H54 (cell line): Measurements from ENCODE around the gene SYNJ1.
A peak's percentile ranks its signal among the peaks of the same experiment; 100 is the strongest.
"Not testable (repeated sequence)": the region's sequence is repeated elsewhere in the genome, so short reads cannot be mapped to it uniquely, and the experiment has no call there.

Source experiments
- DNase-seq: peaks from one replicate; pipeline ENCODE4 v3.0.0; 2011; ENCODE audit warnings: low spot score, mixed read lengths; ENCODE audit not compliant: insufficient read length
- FAIRE-seq: peaks from 3 replicates; lab custom pipeline; 2011; peaks lifted over from hg19 to GRCh38; lab: Jason Lieb, UNC
- POLR2A ChIP-seq: IDR thresholded peaks from 2 replicates; pipeline ENCODE4 v1.6.1; 2011; ENCODE audit warnings: low read depth, mild to moderate bottlenecking, low read length

Gene SYNJ1

DNA sequence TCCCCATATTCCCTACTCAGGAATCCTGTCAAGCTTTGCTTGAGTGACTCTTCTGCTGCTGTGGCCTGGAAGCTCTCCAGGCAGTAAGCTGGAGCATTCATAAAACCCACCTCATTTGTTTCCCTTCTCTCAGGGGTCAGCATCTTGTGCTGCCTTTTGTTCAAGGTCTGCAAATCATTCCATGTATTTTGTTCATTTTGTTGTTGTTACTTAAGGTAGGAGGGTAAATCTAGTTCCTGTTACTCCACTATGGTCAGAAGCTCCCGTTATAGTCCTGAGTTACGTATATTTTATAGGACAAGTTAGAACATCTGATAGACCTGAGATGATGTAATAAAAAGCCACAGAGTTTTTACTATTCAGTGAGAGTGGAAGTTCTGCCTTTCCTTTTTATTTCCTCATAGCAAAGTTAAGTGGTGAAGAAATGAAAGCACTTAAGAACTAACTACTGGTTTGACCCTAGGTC lies 9.9 kb downstream of the SYNJ1 start:
- DNase-seq (no peak), FAIRE-seq (peak; percentile 52)
- no peak for TF ChIP-seq POLR2A

DNA sequence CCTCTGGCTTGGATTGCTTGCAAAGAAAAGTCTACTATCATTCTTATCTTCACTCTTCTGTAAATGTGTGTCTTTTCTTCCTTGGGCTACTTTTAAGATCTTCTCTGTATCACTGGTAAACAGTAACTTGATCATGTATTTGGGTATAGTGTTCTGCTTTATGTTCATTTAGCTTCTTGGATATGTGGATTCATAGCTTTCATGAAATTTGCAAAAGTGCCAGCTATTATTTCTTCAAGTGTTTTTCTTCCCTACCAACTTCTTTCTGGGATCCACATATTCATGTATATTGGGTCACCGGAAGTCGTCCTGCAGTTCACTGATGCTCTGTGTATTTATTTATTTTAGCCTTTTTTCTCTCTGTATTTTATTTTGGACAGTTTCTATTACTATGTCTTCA lies 11.3 kb downstream of the SYNJ1 start:
- no peak for DNase-seq
- no peak for TF ChIP-seq POLR2A
- no peak for FAIRE-seq

DNA sequence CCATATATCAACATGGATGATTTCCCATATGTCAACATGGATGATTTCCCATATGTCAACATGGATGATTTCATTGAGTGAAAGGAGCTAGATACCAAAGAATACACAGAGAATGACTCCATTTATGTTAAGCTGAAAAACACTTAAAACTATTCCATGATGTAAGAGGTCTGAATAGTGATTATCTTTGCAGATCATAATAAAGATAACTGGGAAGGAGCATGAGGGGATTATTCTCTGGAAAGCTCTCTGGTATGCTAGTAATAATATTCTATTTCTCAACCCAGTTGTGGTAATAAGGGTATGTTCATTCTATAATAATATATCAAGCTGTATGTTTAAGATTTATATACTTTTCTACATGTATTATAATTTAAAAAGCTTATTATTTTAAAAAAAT lies 14.1 kb downstream of the SYNJ1 start:
- no peak for DNase-seq
- TF ChIP-seq POLR2A, result no peak
- no peak for FAIRE-seq

DNA sequence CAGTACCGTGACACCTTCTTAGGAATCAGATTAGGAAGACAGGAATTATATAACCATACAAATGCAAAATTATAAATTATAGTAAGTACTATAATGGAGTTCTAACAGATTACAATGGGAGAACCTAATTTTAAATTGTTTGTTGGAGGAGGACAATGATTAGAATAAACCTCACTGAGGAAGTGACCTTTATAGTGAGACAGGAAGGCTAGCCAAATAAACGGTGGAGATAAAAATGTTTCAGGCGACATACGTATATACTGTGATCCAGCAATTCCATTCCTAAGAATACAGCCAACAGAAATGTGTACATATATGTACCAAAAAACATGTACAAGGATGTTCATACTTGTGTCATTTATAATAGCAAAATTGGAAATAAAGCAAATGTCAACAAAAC lies 15.2 kb downstream of the SYNJ1 start:
- FAIRE-seq (no peak), DNase-seq (no peak)
- no peak for TF ChIP-seq POLR2A

DNA sequence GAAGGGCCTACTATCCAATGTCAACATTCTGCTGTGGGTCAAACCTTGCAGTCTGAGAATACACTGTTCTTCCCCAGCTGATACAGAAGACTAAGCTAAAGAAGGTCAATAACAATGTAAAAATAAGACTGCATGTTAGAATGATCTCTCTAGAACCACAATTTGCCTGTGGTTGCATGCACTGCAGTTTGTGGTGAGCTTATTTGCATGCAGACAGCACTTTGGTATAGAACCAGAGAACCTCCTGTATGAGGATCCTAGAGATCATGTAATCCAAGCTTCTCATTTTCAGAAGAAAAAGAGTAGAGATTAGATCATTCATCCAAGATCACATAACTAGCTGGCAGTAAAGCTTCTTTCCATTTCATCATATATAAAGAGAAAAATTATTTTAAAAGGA lies 15.8 kb downstream of the SYNJ1 start:
- TF ChIP-seq POLR2A, result no peak

DNA sequence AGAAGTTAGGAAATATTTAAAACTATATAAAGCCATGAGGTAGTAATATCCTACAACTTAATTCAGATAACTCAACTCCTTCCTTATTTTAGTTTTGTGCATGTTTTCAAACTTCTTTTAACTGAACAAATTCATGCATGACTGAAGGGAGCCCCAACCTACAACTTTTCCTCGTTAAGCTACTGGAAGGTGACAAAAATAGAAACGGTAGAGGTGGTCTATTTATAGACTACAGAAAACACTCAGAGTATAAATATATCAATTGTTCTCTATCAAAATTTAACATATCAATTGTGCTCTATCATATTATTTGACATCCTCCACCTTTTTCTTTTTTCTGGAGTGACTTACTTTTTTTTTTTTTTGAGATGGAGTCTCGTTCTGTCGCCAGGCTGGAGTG lies 16.8 kb downstream of the SYNJ1 start:
- FAIRE-seq, result no peak
- no peak for TF ChIP-seq POLR2A
- DNase-seq, result no peak

More for the DNA sequence above, 15.8 kb downstream of the SYNJ1 start:
- DNase-seq (no peak), FAIRE-seq (no peak)

DNA sequence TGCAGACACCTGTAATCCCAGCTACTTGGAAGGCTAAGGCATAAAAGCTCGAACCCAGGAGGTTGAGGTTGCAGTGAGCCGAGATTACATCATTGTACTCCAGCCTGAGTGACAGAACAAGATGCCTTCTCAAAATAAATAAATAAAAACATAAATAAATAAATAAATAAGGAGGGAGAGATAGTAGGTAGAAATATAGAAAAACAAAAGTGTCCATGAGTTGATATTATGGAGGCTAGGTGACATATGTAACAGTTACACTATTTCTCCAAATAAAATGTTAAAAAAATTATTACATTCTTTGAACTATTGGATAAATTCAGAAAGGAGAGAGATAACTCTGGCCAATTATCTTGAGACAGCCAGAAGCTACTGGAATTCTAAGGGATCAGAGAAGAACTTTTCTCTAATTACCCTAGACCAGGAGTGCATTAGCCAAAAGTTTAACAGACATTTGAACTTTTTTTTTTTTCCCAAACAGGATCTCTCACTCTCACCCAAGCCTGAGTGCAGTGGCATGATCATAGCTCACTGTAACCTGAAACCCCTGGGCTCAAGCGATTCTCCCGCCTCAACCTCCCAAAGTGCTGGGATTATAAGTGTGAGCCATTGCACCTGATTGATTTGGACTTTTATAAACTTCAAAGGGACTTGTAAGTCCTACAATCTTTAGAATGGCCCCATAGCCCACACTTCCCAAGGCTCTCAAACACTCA lies 17.6 kb downstream of the SYNJ1 start:
- DNase-seq, result no peak
- no peak for FAIRE-seq
- no peak for TF ChIP-seq POLR2A

DNA sequence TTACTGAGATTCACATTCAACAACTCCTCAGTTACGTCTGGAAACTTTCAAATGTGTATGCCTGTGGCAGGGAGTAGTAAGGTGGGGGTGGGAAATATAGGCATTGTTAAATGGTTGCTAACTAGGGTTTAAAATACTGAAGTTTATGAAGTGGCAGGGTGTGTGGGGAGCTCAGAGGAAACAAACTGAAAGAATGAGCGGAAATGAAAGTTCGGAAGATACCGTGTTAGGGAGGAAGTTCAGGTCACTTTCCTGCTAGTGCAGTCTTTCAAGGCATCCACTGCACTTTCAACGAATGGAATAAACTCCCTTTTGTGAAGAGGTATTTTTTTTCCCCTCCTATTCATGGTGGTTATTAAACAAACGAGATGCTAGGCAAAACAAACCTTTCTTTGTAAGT lies 19.7 kb downstream of the SYNJ1 start:
- DNase-seq, result no peak

DNA sequence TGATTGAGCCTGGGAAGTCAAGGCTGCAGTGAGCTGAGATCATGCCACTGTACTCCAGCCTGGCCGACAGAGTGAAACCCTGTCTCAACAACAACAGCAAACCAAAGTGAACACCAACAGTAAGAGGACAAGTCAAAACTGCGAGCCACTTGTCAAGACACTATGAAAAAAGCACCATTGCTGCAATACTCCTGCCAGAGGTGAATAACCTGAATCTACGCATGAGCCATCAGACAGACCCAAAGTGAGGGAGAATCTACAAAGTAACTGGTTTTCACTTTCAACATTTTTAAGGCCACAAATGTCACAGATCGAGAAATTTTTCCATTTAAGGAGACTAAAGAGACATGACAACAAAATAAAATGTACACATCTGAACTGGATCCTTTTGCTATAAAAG lies 21.9 kb downstream of the SYNJ1 start:
- FAIRE-seq, result no peak
- no peak for DNase-seq
- TF ChIP-seq POLR2A, result no peak

More for the DNA sequence above, 19.7 kb downstream of the SYNJ1 start:
- no peak for FAIRE-seq
- TF ChIP-seq POLR2A, result no peak

DNA sequence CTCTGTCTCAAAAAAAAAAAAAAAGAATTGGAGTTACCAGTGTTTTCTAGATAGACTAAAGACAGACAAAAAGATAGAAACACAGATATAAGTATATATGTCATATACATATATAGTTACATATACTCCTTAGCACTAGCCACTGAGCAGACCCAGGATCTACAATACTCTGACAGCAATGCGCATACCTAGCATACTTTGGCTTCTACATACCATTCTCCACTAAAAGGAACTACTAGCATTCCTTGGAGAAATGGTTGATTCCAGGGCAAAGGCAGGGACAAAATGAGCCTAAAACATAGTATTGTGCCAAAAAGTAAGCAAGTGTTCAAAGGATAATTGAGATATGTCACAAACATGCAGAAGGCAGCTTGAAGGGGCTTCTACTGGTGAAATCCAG lies 22.7 kb downstream of the SYNJ1 start:
- DNase-seq (no peak), FAIRE-seq (no peak)
- no peak for TF ChIP-seq POLR2A

DNA sequence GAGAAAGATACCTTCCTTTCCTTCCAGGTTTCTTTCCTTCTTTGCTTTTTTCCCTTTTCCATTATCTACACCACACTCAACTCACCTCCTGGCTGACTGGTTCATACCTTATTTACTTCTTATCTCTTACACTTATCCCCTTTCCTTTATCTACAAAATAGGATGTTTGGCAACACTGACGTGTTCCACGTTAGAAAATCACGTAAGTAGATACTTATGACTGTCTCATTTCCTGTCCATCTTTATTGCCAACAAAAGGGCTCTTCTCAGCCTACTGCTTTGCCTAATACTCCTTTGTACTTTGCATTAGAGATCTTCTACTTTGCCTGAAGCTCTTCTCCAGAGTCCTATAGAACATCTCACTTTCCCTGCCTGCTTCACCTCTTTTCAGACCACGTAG lies 25.1 kb downstream of the SYNJ1 start:
- FAIRE-seq, result no peak
- no peak for DNase-seq
- no peak for TF ChIP-seq POLR2A

DNA sequence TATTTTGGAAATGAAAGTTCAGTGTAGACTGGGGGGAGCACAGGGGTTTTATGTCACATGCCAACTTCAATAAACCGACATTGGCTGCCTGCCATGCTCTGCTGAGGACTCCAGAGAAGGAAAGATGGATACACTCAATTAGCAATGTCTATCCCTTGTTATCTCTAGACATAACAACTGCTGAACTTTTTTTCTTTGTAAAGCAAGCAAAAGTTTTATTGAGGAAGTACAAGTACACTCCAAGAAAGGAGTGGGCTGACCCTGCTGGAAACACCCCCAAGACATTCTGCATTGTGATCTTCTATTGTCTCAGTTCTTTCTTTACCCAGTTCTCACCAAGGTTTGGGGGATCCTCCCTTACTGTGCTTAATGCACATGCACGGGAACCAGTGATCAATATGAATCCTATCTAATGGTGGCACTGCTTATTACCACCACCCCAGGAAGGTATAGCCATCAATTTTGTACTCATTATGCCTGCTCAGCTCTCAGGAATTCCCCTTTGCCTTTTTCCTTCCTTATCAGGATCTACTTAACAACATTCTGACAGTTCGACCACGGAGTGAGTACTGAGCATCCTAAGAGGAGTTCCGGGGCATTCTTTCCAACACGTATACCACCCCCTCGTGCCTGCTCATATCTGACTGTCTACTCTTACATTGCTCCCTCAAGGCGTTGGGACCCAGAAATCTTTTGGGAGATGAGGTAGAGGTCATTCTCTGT lies 28.7 kb downstream of the SYNJ1 start:
- no peak for DNase-seq
- FAIRE-seq, result no peak
- TF ChIP-seq POLR2A, result no peak

DNA sequence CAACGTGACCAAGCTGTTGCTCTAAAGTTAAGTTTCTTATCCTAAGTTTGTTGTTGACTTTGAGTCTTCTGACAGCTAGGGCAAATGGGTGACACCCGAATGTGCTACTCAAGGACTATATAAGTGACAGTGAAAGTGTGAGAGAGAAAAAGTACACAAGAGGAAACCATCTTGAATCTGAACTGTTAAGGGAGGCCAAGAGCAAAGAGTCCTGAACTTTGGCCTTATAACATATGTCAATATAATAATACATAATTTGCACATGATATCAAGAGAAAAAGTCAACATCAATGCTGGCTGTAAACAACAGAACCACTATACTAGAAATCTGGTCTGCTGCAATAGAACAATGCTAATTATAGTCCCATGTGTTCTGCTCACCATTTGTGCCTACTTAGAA lies 29.5 kb downstream of the SYNJ1 start:
- no peak for DNase-seq
- TF ChIP-seq POLR2A, result no peak
- no peak for FAIRE-seq

DNA sequence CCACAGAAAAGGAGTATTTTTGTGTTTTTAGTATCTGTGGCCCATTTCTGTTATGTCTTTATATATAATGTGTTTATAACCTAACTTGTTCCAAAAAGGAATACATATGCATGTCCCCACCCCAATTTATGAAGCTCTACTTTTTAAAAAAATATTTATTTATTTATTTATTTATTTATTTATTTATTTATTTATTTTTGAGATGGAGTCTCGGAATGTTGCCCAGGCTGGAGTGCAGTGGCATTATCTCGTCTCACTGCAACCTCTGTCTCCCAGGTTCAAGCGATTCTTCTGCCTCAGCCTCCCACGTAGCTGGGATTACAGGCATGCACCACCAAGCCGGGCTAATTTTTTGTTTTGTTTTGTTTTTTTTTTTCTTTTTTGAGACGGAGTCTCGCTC lies 32.3 kb downstream of the SYNJ1 start:
- DNase-seq, FAIRE-seq: not testable (repeated sequence)

DNA sequence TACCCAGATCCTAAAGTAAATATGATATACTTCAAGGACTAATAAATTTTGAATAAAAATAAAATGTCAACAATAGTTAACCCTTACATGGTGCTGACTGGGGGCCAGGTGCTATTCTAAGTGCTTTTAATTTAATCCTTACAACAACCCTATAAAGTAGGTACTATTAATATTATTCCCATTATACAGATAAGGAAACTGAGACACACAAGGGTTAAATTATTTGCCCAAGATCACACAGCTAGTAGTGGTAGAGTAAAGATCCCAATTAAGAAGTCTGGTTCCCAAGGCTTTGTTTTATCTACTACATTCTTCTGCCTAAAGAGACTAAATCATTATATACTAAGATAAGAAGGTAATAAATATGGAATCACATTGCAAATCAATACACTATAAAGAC lies 34.2 kb downstream of the SYNJ1 start:
- no peak for FAIRE-seq
- TF ChIP-seq POLR2A, result no peak
- no peak for DNase-seq

DNA sequence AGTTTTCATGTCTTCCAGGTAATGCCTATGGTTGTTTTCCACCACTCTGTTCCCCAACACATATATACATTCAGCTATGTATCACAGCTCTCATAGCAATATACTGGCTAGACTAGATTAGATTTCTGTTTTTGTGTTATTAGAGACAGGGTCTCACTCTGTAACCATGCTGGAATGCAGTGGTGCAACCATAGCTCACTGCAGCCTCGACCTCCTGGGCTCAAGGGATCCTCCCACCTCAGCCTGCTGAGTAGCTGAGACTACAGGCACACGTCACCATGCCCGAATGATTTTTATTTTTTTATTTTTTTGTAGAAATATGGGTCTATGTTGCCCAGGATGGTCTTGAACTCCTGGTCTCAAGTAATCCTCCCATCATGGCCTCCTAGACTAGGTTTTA lies 37.7 kb downstream of the SYNJ1 start:
- no peak for FAIRE-seq
- no peak for TF ChIP-seq POLR2A
- no peak for DNase-seq
